ENCODE measurements around the gene ST6GAL1. TPM values are rescaled to one million over a fixed set of nuclear protein-coding genes. Genes with fewer than 3 reads are reported as not detected.

Gene ST6GAL1
- total and polyA plus RNA-seq, 2 of the 4 experiments (the other 2 are of a cell fraction) = 1.4 to 2.9 TPM

GRCh38 chr3:186996356-186996755, 66.0 kb downstream of the ST6GAL1 start:
- no peak overlapping the region for H4K8ac ChIP-seq (ENCODE audit: low read depth in 2 of 2, low read length in 2 of 2)
- no peak overlapping the region for H3K27ac ChIP-seq (ENCODE audit: insufficient read depth, low read length)
- no peak overlapping the region for H2AFZ ChIP-seq (replicated peaks; ENCODE audit: low read length, poor library complexity)
- no peaks in the 10 kb centered on the region for H3K27me3 ChIP-seq (ENCODE audit: control insufficient read depth, insufficient read depth, low read length)
- H3K18ac ChIP-seq (ENCODE audit: low read depth, low read length) = no peak overlapping the region
- in situ Hi-C loops (cut with MboI; ENCODE audit: low sequenced_read_pairs) = no loop called here
- H2BK120ac ChIP-seq (ENCODE audit: low read depth, low read length) = no peak overlapping the region
- BruUV-seq (replicated peaks) = no TSS peak
- WGBS, 2 experiments (ENCODE audit: extremely low coverage in 2 of 2, insufficient read length in 1 of 2) = 85% methylated on average over 3 of the region's 6 CpGs; no CpG with 5 or more reads in 1 of the 2 experiments
- no peaks in the 10 kb centered on the region; the same call in 1 of the 2 replicates for H3K9me1 ChIP-seq (ENCODE audit: insufficient read depth, low read length)
- intact Hi-C loops (cut with micrococcal nuclease) = no loop called here
- TF ChIP-seq CTCF (conservative IDR thresholded peaks at IDR 0.05; ENCODE audit: low read depth, low read length) = no peak
- TF ChIP-seq MXI1 (IDR thresholded peaks at IDR 0.05; ENCODE audit: borderline replicate concordance, low read depth, low read length) = no peak
- TF ChIP-seq BHLHE40 (IDR thresholded peaks at IDR 0.05; ENCODE audit: low read depth, low read length) = no peak
- TF ChIP-seq RCOR1 (IDR thresholded peaks at IDR 0.05; ENCODE audit: insufficient replicate concordance, low read length) = no peak
- TF ChIP-seq SMC3 (IDR thresholded peaks at IDR 0.05; ENCODE audit: low read depth, low read length) = no peak
- no peak for TF ChIP-seq MAFK (IDR thresholded peaks at IDR 0.05; ENCODE audit: low read depth, low read length)
- no peak for TF ChIP-seq RFX5 (IDR thresholded peaks at IDR 0.05; ENCODE audit: low read depth, low read length)
- TF ChIP-seq RAD21 (IDR thresholded peaks at IDR 0.05; ENCODE audit: low read length) = no peak
- no peak for TF ChIP-seq POLR2A (IDR thresholded peaks at IDR 0.05; ENCODE audit: low read depth, low read length)
- no peak overlapping the region for H2BK15ac ChIP-seq (ENCODE audit: low read depth, low read length)
- H3K79me1 ChIP-seq (ENCODE audit: low read depth in 1 of 2, low read length in 2 of 2) = no peaks in the 10 kb centered on the region
- no peak overlapping the region for H3K4me2 ChIP-seq (ENCODE audit: low read depth, low read length)
- H3K23ac ChIP-seq (ENCODE audit: low read depth, low read length) = no peak overlapping the region
- no peak overlapping the region for H2AK9ac ChIP-seq (replicated peaks; ENCODE audit: low read depth, low read length, poor library complexity)
- H3K56ac ChIP-seq (ENCODE audit: extremely low read depth, insufficient read depth, low read length) = no peak overlapping the region; the same call in 1 of the 2 replicates
- no peak overlapping the region for H2BK5ac ChIP-seq (ENCODE audit: low read depth, low read length, poor library complexity, severe bottlenecking)
- no peak overlapping the region for H3K4ac ChIP-seq (ENCODE audit: low read depth, low read length)
- DNase-seq (no peak), ATAC-seq (ENCODE audit: low read depth) (no peak)
- H4K91ac ChIP-seq (ENCODE audit: insufficient read depth, low read depth, low read length) = no peak overlapping the region
- H2AK5ac ChIP-seq (ENCODE audit: low read depth, low read length) = no peak overlapping the region
- dilution Hi-C loops (cut with HindIII; ENCODE audit: low sequenced_read_pairs, unreplicated experiment) = no loop called here
- H3K4me3 ChIP-seq (ENCODE audit: insufficient read depth, low read depth, low read length) = no peak overlapping the region
- no peaks in the 10 kb centered on the region for H3K36me3 ChIP-seq (ENCODE audit: control insufficient read depth, insufficient read depth, low read length)
- no peaks in the 10 kb centered on the region for H4K20me1 ChIP-seq (ENCODE audit: insufficient read depth, low read length)
- CTCF ChIA-PET = no interaction called here
- H3K9ac ChIP-seq (ENCODE audit: low read depth, low read length) = no peak overlapping the region
- no peak overlapping the region for H3K14ac ChIP-seq (replicated peaks; ENCODE audit: low read depth, low read length)
- H4K5ac ChIP-seq (ENCODE audit: low read depth, low read length) = no peak overlapping the region
- H3K4me1 ChIP-seq (ENCODE audit: control insufficient read depth, insufficient read depth, low read length) = peaks cover 2% of the 10 kb centered on the region; the same call in 1 of the 2 replicates
- H2BK20ac ChIP-seq (ENCODE audit: low read depth, low read length) = no peak overlapping the region
- POLR2A ChIA-PET (ENCODE audit: unreplicated experiment) = no interaction called here
- no peaks in the 10 kb centered on the region for H3K9me3 ChIP-seq (ENCODE audit: control insufficient read depth, insufficient read depth, low read length)
